H1 (cell line): ENCODE results near the gene CDC25C.

ENCODE experiments used
- CTCF ChIP-seq, 3 experiments: IDR thresholded peaks; 1 replicate in 2 of 3; 2 replicates in 1 of 3; pipeline versions ENCODE4 v1.5.1 to v1.6.1; 2011; ENCODE audit warnings: low read length in 3 of 3, mild to moderate bottlenecking in 3 of 3, inconsistent platforms in 2 of 3, low read depth in 1 of 3, moderate library complexity in 1 of 3; ENCODE audit not compliant: insufficient read depth in 1 of 3; ENCODE audit errors: control extremely low read depth in 1 of 3
- SIN3A ChIP-seq, 2 experiments: IDR thresholded peaks in 1 of 2; conservative IDR thresholded peaks in 1 of 2; 2 replicates each; pipeline ENCODE4 v1.6.1; 2011 to 2012; ENCODE audit warnings: low read length in 2 of 2, improper control_type of control experiment in 1 of 2, low read depth in 1 of 2, mild to moderate bottlenecking in 1 of 2
- YY1 ChIP-seq: IDR thresholded peaks from 2 replicates; pipeline ENCODE4 v1.6.1; 2011; ENCODE audit warnings: low read depth, mild to moderate bottlenecking, low read length

GRCh38 chr5:138360941-138361452 is 29.4 kb upstream of the CDC25C start:
- TF ChIP-seq CTCF (IDR thresholded peaks at IDR 0.05; ENCODE audit: control extremely low read depth in 1 of 3, insufficient read depth in 1 of 3, low read depth in 1 of 3, low read length in 3 of 3) (no peak), SIN3A (conservative IDR thresholded peaks at IDR 0.05 in 1 of 2, IDR thresholded peaks at IDR 0.05 in 1 of 2; ENCODE audit: low read depth in 1 of 2, low read length in 2 of 2) (no peak), YY1 (no peak)
